Measurements from ENCODE around the gene PCK1. TPM values are rescaled to one million over a fixed set of nuclear protein-coding genes. Genes with fewer than 3 reads are reported as not detected.

Gene PCK1
- total RNA-seq, 2 experiments from 2014 or later: not detected

DNA sequence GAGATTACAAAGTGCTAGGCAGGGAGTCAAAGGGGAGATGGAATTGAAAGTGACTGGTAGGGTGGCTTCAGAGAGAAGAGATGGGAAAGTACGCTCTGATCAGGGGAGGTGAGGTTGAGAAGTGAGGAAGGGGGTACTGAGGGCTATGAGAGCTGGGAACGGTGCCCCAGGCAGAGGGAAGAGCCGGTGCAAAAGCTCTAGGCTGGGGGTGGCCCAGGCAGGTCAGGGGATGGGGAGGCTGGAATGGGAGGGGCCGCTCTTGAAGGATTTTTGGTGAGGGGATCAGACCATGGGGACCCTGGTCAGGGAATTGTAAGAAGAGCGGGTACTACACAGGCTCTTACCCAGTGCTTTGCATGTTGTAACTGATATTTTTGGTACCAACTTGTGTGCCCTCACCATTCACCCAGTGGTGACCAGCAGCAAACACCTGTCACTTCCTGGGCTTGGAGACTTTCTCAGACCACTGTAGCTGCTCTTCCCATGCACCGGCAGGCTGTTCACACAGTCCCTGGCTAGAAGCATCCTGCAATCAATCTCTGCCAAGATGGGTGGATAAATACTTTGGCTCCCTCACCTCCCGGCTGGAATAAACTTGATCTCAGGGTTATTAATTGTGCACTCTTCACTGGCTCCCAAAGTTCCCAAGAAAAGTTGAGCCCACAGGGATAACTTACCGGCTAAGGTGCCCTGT is 24.0 kb downstream of the PCK1 start:
- ChIA-PET POLR2A (no interaction called here), CTCF (interaction anchor here (1.0 to 2.4 kb wide), 3 partner anchors 11 to 70 kb away, joined by 3 to 9 read pairs (median 6); no protein-coding TSS in a partner anchor)

DNA sequence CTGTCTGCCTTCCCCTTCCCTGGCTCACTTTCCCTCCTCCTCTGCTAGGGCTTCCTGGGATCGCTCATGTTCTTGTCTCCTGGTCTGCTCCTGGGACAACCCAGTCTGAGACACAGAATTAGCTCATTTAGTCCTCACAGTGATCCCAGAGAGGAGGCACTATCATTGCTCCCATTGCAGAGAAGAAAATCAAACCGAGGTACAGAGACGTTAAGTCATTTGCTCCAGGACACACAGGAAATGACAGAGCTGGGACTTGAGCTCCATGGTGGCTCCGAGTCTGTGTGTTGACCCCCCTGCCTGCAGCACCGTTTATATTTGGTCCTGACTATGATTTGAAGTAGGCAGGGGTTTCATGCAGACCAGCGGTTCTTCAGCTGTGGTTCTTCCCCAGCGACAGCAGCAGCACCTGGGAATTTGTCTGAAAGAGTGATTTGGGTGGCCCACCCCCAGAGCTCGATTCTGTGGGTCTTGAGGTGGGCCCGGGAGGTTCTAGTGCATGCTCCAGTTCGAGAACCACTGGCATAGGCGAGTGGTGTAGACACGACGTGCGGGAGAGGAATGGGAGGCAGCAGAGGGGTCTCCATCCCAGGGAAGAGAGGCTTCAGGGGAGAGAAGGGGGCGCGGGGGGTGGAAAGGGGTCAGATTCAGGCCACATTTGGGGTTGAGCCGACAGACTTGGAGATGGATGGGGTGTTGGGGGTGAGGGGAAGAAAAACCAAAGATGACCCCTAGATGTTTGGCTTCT is 24.7 kb downstream of the PCK1 start:
- CTCF ChIA-PET: interaction anchor here (0.7 to 2.4 kb wide), 2 partner anchors 11 to 95 kb away, joined by 4 to 9 read pairs; no protein-coding TSS in a partner anchor

DNA sequence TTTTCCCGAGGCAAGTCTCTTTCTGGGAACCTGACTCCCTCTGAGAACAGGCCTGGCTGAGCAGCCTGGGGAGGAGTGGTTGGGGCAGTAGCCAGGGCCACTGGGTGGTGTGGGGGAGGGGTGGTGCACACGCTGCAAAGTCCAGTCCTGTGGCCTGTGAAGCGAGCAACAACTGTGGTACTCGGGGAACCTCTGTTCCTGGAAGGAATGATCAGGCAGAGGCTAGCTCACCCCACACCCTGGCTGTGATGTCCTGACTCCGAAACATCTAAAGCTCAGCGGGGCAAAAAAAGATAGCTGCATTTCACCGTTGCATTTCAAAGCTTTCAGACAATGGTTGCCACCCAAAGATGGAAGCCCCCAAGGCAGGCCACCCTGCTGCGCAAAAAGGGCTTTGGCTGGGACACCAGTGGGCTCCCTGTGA is 25.5 kb downstream of the PCK1 start:
- ChIA-PET POLR2A (no interaction called here), CTCF (interaction anchor here (2.4 kb wide), 1 partner anchor 10 kb away, joined by 9 read pairs; no protein-coding TSS in a partner anchor)

More for the DNA sequence above, 24.7 kb downstream of the PCK1 start:
- POLR2A ChIA-PET: no interaction called here

DNA sequence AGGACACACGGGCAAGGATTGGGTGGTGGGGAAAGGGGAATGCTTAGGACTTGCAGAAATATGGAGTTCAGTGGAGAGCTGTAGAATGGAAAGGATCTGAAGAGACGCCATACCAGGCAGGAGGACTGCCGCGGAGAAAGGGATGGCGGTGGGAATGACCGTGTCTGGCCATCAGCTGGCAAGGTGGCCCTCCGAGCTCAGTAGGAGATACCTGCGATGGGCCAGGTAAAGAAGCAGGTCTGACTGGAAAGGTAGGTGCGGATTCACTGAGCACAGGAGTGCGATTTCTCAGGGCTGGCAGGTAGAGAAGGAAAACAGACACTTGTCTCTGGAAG is 26.0 kb downstream of the PCK1 start:
- CTCF ChIA-PET: interaction anchor here (2.4 kb wide), 1 partner anchor 10 kb away, joined by 9 read pairs; no protein-coding TSS in a partner anchor
- POLR2A ChIA-PET: no interaction called here

DNA sequence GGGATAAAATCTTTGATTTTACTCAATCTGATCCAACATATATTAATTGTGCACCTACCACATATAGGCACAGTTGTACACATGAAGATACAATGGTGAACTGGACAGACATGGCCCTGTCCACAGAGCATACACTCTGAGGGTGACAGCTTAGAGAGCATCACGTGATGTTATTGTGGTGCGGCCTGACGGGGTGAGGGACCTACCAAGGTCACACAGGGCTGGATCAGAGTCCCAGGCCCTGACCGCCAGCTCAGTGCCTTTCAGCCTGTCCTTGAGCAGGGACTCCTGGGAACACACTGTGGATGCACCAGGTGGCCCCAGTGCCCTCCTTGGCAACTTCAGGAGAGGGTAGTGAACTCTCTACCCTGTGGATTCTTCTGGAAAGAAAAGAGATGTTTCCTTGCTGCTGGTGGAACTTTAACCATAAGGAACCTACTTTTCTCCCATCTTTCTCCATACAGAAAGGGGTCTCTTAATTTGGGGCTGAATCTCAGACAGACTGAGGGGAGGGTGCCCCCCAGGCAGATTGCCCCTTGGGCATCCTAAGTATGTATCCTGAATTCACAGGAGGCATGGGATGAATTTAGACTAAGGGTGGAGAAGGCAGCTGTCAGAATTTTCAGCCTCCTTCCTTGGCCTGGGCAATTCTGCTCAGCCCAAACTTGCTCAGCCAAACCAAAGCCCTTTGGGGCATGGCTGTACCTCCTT is 26.5 kb downstream of the PCK1 start:
- POLR2A ChIA-PET: no interaction called here
- CTCF ChIA-PET: interaction anchor here (2.4 kb wide), 1 partner anchor 9 kb away, joined by 9 read pairs; no protein-coding TSS in a partner anchor

DNA sequence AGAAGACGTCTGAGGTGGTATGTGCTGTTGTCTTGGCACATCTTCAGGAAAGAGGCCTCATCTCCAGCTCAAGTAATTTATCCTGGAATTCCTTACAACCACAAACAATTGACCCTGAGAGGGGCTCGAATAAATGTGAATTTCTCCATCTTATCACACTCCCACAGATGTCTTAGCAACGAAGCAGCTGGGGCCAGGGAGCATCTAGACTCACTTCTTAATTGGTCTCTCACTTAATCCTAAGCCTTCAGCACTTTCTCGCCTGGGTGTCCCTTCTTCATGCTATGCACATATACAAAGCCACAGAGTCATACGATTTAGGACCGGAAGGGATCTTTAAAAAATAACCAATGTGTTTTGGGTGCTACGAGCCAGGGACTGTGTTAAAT is 27.1 kb downstream of the PCK1 start:
- ChIA-PET CTCF (no interaction called here), POLR2A (no interaction called here)

DNA sequence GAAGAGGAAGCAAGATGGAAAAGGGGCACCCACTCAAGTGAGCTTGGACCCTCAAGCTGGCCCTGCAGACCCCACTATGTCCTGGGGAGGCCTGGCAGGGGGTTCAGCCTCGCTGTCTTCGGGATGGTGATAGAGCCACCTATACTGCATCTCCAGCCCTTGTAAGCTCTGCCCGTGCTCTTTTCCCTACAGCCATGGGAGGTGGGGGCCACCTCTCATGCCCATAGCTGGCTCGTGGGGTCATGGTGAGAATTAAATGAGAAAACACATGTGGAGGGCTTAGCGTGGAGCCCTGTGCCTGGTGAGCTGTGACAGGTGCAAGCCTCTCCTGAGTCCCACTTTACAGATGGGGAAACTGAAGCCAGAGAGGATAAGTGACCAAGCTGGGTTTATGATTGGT is 27.7 kb downstream of the PCK1 start:
- ChIA-PET CTCF (no interaction called here), POLR2A (no interaction called here)

DNA sequence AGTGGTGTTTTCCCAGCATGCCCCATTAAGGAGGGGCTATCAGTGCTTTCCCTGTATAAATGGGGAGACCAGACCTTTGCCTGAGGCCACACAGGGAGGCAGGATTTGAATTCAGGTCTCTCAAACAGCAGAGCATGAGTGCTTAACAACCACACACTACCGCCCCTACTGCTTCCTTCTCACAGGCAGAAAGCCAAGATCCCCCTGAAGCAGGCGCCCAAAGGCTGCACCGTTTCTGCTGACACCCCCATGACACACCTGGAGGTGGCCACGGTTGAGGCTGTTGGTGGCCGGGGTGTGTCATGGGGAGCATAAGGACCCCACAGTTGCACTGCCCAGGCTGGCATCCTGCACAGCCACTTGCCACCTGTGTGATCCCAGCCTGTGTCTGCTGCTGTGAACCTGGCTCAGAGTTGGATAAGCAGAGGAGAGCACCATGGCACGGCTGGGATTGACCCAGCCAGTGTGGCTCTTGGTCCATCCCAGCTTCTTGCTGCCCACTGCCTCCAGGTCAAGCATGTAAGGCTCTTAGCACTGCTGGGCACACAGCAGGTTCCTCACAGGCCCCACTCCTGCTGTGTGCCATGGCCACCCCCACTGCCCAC is 28.3 kb downstream of the PCK1 start:
- CTCF ChIA-PET: no interaction called here

DNA sequence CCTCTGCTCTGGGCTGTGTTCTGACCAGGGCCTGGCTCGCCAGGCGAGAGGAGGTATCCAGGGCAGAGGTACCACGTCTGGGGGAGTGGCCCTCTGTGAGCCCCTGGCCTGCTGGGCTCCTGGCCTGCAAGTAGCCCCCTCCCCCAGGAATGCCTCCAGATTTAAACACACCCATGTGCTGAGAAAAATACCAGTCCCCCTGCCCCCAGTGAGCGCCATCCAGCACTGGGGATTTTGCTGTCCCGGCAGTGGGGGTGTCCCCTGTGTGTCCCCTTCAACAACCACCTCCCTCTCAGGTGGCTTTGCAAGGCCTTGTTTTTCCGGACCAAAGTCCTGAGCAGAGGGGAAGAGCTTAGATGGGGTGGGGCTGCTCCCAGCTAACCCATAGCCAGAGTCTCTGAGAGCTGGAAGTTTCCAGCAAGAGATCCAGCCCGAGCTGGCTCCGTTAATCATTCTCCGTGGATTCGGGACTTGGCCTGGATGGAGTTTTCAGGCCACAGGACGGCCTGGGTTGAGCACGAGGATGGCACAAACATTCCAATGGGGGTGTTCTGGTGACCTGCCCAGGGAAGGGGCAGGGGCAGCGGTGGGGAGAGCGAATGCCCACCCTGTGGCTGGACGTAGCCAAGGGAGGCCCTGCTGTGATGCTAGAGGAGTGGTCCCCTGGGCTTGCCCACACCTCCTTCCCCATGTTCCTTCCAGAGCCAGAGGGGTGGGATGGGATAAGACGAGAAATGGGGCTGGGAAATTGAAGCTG is 29.0 kb downstream of the PCK1 start:
- ChIA-PET CTCF (no interaction called here), POLR2A (no interaction called here)

More for the DNA sequence above, 28.3 kb downstream of the PCK1 start:
- POLR2A ChIA-PET: no interaction called here

DNA sequence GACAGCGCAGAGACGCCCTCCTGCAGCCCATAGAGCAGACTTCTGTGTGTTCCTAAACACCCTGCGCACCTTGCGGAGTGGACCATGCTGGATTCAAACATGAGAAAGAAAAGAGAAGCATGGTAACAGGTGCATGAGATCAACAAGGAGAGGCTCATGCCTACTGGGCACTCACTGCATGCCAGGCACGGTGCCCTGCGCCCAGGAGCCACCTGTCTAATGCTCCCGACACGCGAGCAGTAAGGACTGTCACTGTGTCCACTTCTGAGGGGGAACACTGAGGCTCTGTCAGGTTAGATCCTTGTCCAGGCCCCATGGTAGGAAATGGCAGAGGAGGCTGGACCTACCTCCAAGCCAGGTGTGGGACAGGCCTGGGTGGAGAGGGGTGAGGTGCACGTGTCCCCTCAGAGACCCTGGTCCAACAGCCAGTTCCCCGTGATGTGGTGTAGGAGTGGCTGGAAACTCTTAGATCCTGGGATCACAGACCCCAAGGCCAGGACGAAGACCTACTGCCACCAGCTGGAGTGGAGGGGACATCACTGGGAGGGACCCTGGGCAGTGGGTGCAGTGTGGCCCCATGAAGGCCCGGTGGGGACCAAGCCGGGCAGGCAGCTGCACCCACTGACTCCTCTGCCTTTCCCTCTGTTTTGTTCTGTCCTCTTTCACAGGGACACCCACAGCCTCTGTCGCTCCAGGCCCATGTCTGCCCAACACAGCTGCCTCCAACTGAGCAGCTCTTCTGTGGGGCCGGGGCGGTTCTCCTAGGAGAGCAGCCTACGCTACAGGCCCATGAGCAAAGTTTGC is 29.8 kb downstream of the PCK1 start:
- POLR2A ChIA-PET: no interaction called here
- CTCF ChIA-PET: no interaction called here

DNA sequence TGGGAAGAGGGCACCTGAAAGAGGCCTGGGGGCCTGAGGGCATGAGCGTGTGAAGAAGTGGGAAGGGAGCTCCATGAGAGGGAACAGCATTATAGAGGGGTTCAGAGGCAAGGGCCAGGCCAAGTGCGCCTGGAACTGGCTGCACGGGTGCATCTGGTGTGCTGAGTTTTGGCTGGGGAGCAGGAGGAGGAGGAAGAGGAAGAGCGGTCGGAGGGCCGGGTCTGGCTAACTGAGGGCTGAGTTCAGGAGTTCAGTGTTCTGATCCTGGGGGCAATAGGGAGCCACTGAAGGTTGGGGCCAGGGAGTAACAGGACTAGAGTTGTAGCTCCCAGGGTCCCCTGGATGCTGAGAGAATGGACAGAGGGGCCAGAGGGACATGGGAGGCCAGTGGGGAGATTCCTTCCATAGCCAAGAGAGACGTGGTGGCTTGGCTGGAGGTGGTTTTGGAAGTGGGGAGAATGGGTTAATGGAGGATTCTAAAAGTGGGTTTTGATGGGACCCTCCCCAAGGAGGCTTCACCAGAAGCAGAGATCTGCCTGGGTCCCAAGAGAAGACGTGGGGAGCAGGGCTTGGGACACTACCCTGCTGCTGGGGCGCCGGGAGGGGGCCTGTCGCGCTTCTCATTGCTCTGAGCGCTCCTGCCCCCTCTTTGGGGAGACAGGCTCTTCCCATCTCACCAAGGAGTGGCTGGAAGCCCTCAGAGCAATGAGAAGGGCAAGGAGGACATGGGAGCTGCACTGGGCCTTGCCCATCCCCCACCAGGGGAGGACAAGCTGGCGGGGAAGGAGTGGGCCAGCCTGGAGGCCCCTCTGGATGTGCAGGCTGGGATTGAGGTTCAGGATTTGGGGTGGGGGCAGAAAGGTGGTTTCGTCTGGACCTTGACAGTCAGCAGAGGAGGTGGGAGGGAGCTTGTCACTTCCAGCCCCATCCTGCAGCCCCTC is 30.6 kb downstream of the PCK1 start:
- CTCF ChIA-PET: interaction anchor here (1.1 kb wide), 1 partner anchor 93 kb away, joined by 3 read pairs; no protein-coding TSS in a partner anchor
- POLR2A ChIA-PET: no interaction called here

DNA sequence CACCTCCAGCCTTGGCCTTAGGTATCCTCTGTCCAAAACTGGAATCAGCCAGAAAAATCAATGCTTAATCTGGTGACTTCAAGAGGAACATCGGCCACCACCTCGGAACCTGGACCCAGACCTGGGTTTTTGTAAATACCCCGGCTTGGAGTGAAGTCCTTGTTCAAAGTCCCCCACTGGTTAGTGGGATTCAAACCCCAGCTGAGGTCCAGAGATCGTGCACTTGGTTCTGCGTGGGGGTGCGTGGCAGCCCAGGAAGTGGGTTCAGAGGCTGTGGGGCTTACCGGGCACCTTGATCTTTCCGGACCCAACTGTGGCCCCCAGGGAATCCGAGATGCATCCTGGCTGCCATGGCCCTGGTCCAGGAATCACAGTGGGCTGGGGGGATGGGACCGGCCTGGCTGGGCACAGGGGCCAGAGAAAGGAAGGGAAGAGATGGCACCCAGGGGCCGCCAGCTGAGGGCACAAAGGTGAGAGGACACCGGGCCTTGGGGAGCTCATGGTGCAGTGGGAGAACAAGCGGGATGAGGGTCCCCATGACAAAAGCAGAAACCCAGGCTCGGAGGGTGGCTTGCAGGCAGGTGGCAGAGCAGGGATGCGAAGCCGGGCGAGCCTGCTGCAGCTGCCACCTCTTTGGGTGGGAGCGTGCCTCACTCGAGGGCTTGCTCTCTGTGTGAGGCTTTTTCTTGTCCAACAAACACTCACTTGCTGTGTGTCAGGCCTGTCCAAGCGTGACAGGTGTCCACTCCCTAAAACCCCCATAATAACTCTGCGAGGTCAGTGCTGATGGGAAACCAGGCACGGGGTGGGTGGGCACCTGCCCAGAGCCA is 31.6 kb downstream of the PCK1 start:
- ChIA-PET CTCF (interaction anchor here (1.1 kb wide), 1 partner anchor 94 kb away, joined by 3 read pairs; no protein-coding TSS in a partner anchor), POLR2A (no interaction called here)

DNA sequence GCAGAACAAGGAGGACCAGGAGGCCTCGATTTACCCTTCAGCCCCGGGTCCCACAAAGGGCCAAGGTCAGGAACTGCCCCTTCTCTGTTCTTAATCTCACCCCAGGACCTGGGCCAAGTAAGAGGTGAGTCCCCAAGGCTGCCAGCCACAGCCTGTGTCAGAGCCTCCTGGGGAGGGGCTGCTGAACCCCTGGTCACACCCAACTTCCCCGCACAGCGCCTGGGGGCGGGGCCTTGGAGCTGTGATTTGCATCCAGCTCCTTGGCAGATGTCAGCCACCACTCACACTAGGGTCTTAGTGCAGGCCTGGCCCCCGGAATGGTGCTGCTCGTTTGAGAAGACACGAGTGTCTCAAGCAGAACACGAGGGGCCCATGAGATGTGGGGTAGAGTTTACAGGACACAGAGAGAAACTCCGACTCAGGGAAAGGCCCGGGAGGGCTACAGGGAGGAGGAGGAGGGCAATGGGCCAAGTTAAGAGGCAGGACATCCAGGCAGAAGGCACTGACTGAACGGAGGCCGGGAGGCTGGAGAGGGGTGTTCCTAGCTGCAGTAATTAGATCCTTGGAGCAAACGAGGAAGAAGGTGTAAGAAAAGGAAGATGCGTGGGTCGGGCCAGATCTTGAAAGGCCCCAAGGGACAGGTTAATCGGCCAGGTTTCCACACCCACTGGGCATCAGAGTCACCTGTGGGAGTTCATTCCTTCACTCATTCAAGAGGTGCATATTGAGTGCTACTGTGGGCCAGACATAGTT is 32.4 kb downstream of the PCK1 start:
- CTCF ChIA-PET: no interaction called here
- POLR2A ChIA-PET: no interaction called here

DNA sequence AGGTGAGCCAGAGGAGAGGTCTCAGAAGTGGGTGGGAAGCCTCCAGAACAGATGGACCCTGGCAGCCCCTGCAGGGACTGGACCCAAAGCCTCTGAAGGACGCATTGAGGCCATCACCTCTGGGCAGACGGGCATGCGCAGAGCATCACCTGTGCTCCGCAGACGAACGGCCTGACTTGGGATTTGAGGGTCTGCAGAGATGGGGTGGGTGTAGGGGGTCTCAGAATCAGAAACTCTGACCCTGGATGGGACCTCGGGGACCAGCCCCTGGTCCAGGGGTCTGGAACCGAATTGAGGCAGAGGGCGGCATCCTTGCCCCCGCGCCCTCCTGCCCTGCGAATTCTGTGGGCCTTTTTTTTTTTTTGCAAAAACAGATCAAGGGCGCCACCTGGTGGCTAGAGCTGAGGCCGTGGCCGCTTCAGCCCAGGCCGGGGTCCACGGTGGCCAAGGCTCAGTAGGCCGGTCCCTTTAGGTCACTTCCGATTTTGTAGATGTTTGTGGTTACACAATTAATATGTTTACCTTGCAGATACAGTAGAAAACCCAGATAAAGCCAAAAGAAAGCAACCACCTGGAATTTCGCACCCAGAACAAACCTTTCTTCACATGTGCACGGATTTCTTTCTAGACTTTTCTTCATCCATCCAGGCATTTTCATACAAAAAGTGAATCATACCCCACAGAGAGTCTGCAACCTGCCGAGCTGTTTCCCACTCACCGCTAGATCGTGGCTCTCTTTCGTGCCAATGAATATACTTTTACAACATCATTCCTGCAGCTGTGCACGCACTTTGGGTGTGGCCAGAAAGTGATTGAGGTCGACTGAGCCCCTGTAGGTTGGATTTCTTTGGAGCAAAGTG is 33.4 kb downstream of the PCK1 start:
- POLR2A ChIA-PET: interaction anchor here (0.6 kb wide), 1 partner anchor 72 kb away, joined by 5 read pairs; no protein-coding TSS in a partner anchor
- CTCF ChIA-PET: interaction anchor here (0.7 to 3.1 kb wide), 15 partner anchors 10 to 616 kb away, joined by 3 to 11 read pairs (median 3); partner anchors contain the start of gene ZBP1

All from activated CD8-positive, alpha-beta memory T cell treated with anti-CD3 and anti-CD28 coated beads for 36 hours (primary cell).